ENCODE measurements around the gene CCNB3.

Gene CCNB3

GRCh38 chrX:50333308-50333707, 128.7 kb downstream of the CCNB3 start:
- POLR2A ChIA-PET, result no interaction called here
- CTCF ChIA-PET, result no interaction called here
- H3K4me3 ChIP-seq (ENCODE audit: low read depth, low read length), result no peak overlapping the region
- no peak for TF ChIP-seq CTCF (IDR thresholded peaks at IDR 0.05; ENCODE audit: insufficient read depth, low read length, missing control alignments)
- no peak for DNase-seq (ENCODE audit: low read depth, low spot score)

DNA sequence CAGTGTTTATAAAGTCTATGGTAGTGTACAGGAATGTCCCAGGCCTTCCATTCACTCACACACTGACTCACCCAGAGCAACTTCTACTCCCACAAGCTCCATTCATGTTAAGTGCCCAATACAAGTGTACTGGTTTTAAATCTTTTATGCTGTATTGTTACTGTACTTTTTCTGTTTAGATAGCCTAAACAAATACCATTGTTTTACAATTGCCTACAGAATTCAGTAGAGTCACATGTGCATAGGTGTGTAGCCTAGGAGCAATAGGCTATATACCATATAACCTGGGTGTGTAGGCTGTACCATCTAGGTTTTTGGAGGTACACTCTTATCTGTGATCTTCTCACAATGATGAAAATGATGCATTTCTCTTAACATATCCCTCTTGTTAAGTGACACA, 139.4 kb downstream of the CCNB3 start:
- DNase-seq (ENCODE audit: low read depth, low spot score), result no peak
- no peak overlapping the region for H3K4me3 ChIP-seq (ENCODE audit: low read depth, low read length)
- ChIA-PET CTCF (no interaction called here), POLR2A (no interaction called here)
- no peak for TF ChIP-seq CTCF (IDR thresholded peaks at IDR 0.05; ENCODE audit: insufficient read depth, low read length, missing control alignments)

- TF ChIP-seq CTCF (IDR thresholded peaks at IDR 0.05; ENCODE audit: insufficient read depth, low read length, missing control alignments), result no peak
- CTCF ChIA-PET, result no interaction called here
- H3K4me3 ChIP-seq (ENCODE audit: low read depth, low read length), result no peak overlapping the region
- no peak for DNase-seq (ENCODE audit: low read depth, low spot score)
- POLR2A ChIA-PET, result no interaction called here
Measured at GRCh38 chrX:50372966-50373365, 168.4 kb downstream of the CCNB3 start.

DNA sequence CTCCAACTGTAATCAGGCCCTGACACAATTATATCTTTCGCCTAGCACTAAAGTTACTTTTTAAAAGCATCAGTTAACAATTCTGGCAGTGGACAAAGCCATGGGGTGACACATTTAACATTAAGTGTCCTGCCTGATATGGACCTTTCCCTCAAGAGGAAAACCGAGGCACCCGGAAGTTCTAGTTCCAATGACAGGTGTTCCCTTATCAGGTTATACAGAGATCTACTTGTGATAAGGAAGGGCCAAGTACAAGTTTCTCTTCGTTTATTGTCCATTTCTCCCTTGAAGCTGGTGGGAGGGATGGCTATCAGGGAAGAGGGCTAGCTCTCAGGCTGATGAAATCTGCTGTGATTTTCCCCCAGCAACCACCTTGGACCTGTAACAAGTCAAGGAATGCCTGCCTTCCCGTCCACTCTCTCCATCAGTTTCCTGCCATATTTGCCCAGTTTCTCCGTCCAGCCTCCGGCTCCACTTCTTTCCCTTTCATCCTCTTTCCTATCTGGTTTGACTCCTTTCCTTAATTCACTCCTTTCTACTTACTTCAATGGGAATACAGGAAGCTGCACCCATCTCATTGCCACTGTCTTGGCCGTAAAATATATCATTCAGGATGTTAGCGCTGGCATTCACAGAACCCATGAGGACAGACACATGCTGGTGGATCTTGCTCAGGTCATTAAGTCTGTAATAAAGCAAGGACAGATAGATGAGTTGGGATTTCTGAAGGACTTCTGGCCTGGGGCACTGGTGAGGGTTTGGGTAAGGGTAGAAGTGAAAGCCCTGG, 171.1 kb downstream of the CCNB3 start:
- DNase-seq (ENCODE audit: low read depth, low spot score), result no peak
- CTCF ChIA-PET, result no interaction called here
- H3K4me3 ChIP-seq (ENCODE audit: low read depth, low read length), result no peak overlapping the region
- TF ChIP-seq CTCF (IDR thresholded peaks at IDR 0.05; ENCODE audit: insufficient read depth, low read length, missing control alignments), result no peak
- POLR2A ChIA-PET, result no interaction called here

DNA sequence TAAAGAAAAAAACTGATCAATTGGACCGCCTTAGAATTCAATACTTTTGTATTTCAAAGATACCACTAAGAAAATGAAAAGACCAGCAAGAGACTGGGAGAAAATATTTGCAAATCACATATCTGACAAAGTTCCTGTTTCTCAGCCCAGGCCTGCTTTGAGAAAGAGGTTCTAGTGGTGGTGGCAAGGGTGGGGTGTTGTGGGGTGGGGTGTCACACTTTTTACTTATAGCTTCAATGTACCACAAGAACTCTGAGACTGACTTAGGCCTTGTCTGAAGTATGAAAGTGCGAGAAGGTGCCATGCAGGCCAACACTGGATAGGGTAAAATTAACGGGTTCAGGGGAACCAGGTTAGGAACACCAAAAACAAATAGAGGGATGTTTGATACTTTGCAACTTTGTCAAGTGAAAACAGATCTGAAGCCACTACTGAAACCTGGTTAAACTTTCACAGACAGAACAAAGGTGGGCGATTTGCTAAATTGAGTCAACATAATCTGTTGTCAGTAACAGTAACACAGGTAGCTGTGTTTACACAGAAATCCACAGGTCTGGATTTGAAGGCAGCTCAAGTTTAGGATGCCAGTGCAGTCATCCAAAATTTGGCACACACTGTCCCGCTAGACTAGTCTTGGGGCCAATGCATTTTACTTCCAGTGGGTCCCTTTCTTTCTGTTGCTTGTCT, 177.3 kb downstream of the CCNB3 start:
- DNase-seq (ENCODE audit: low read depth, low spot score), result no peak
- ChIA-PET POLR2A (no interaction called here), CTCF (no interaction called here)
- H3K4me3 ChIP-seq (ENCODE audit: low read depth, low read length), result no peak overlapping the region
- TF ChIP-seq CTCF (IDR thresholded peaks at IDR 0.05; ENCODE audit: insufficient read depth, low read length, missing control alignments), result no peak

- no peak overlapping the region for H3K4me3 ChIP-seq (ENCODE audit: low read depth, low read length)
- TF ChIP-seq CTCF (IDR thresholded peaks at IDR 0.05; ENCODE audit: insufficient read depth, low read length, missing control alignments), result no peak
- DNase-seq (ENCODE audit: low read depth, low spot score), result no peak
- CTCF ChIA-PET, result no interaction called here
- POLR2A ChIA-PET, result no interaction called here
Measured at GRCh38 chrX:50386520-50386919, 182.0 kb downstream of the CCNB3 start.

All from AG04449 (cell line).